Kidney tubule cell (primary cell): Measurements from ENCODE around the gene F8.
A peak's percentile ranks its signal among the peaks of the same experiment; 100 is the strongest.
"Not testable (repeated sequence)": the region's sequence is repeated elsewhere in the genome, so short reads cannot be mapped to it uniquely, and the experiment has no call there.

Source experiments
- DNase-seq: peaks from one replicate; pipeline ENCODE4 v3.0.0-alpha.2; 2018; ENCODE audit warnings: low spot score

F8 gene

GRCh38 chrX:154816326-154816898 lies 206.1 kb downstream of the F8 start:
- not testable (repeated sequence) for DNase-seq

GRCh38 chrX:154815274-154815818 lies 207.2 kb downstream of the F8 start:
- no peak for DNase-seq

GRCh38 chrX:154813801-154814200 lies 208.7 kb downstream of the F8 start:
- no peak for DNase-seq

- DNase-seq, result no peak
These were observed 210.0 kb downstream of the F8 start for GRCh38 chrX:154812341-154813101.

- no peak for DNase-seq
These were observed 212.4 kb downstream of the F8 start for GRCh38 chrX:154809939-154810665.

GRCh38 chrX:154806837-154807501 lies 215.6 kb downstream of the F8 start:
- DNase-seq, result no peak

- no peak for DNase-seq
These were observed 216.8 kb downstream of the F8 start for GRCh38 chrX:154805696-154806091.

- DNase-seq, result peak; percentile 75
These were observed 217.4 kb downstream of the F8 start, which contains the start of gene MPP1 for GRCh38 chrX:154804957-154805695. MPP1 (minus strand) TSS chrX:154805485; CDS start chrX:154805373, 112 bp downstream.

GRCh38 chrX:154804261-154804956 lies 218.1 kb downstream of the F8 start:
- no peak for DNase-seq

GRCh38 chrX:154802947-154803346 lies 219.6 kb downstream of the F8 start:
- DNase-seq, result no peak

GRCh38 chrX:154800478-154801210 lies 221.9 kb downstream of the F8 start:
- DNase-seq, result no peak

GRCh38 chrX:154799556-154800348 lies 222.8 kb downstream of the F8 start:
- DNase-seq, result no peak

GRCh38 chrX:154797006-154797405 lies 225.5 kb downstream of the F8 start:
- peak; percentile 39 for DNase-seq

- DNase-seq, result no peak
These were observed 227.5 kb downstream of the F8 start for GRCh38 chrX:154795016-154795415.

GRCh38 chrX:154793084-154793795 lies 229.3 kb downstream of the F8 start:
- DNase-seq, result no peak

- DNase-seq, result no peak
These were observed 230.6 kb downstream of the F8 start for GRCh38 chrX:154791939-154792338.

- DNase-seq, result peak; percentile 71
These were observed 231.1 kb downstream of the F8 start for GRCh38 chrX:154791467-154791866.
